CD4-positive, alpha-beta T cell (primary cell): Measurements from ENCODE around the gene PSME3. TPM values are rescaled to one million over a fixed set of nuclear protein-coding genes. Genes with fewer than 3 reads are reported as not detected.

Experiments
- ATAC-seq: fragments of 200-7000 bp; cut with Tn5 transposase; one replicate; pipeline ENCODE4 v1.10.0; 2022; ENCODE audit warnings: mild to moderate bottlenecking; ENCODE audit not compliant: poor library complexity
- CTCF ChIA-PET: fragments of 350-600 bp; sonication (Branson Sonifier 250); formaldehyde crosslinking; loops from one replicate; lab custom pipeline; 2021; ENCODE audit warnings: antibody characterized with exemption, inconsistent platforms; lab: Charles Lee
- POLR2A ChIA-PET: fragments of 350-600 bp; sonication (Branson Sonifier 250); formaldehyde crosslinking; loops from one replicate; lab custom pipeline; 2021; ENCODE audit warnings: antibody characterized with exemption, inconsistent platforms; lab: Charles Lee
- DNase-seq, 14 experiments: peaks; one replicate each; pipeline ENCODE4 v3.0.0-alpha.2; 2013 to 2020; ENCODE audit warnings: mixed read lengths in 2 of 14
- H3K27ac ChIP-seq, 2 donors: one replicate each; pipeline versions ENCODE4 v1.5.1 to v1.7.0; 2013; ENCODE audit warnings: low read length in 2 of 2, low read depth in 1 of 2, mild to moderate bottlenecking in 1 of 2
- H3K27me3 ChIP-seq, 2 experiments: 1 replicate in 1 of 2; 2 replicates in 1 of 2; pipeline versions ENCODE4 v1.6.1 to v1.7.0; 2013; ENCODE audit warnings: low read length in 2 of 2, control low read depth in 1 of 2, mild to moderate bottlenecking in 1 of 2, moderate library complexity in 1 of 2; ENCODE audit not compliant: insufficient read depth in 2 of 2, control insufficient read depth in 1 of 2
- H3K36me3 ChIP-seq: one replicate; pipeline ENCODE4 v1.6.1; 2013; ENCODE audit warnings: low read length, control low read depth; ENCODE audit not compliant: insufficient read depth
- H3K4me1 ChIP-seq: one replicate; pipeline ENCODE4 v1.6.1; 2013; ENCODE audit warnings: low read length, control low read depth; ENCODE audit not compliant: insufficient read depth
- H3K4me3 ChIP-seq: one replicate; pipeline ENCODE4 v1.5.1; 2013; ENCODE audit warnings: mild to moderate bottlenecking, low read length, moderate library complexity
- H3K9me3 ChIP-seq, 2 experiments: 1 replicate in 1 of 2; 2 replicates in 1 of 2; pipeline versions ENCODE4 v1.6.1 to v1.7.0; 2013; ENCODE audit warnings: low read length in 2 of 2, mild to moderate bottlenecking in 2 of 2, control low read depth in 1 of 2, moderate library complexity in 1 of 2; ENCODE audit not compliant: control insufficient read depth in 1 of 2, insufficient read depth in 1 of 2
- H3K27ac Mint-ChIP-seq: one replicate; pipeline ENCODE4 v1.8.0; 2020; ENCODE audit warnings: mixed read lengths
- H3K27me3 Mint-ChIP-seq: one replicate; pipeline ENCODE4 v1.8.0; 2021; ENCODE audit warnings: mixed read lengths
- H3K36me3 Mint-ChIP-seq: one replicate; pipeline ENCODE4 v1.8.0; 2021; ENCODE audit warnings: low read depth, mixed read lengths
- H3K4me1 Mint-ChIP-seq: one replicate; pipeline ENCODE4 v1.8.0; 2021; ENCODE audit warnings: low read depth, mixed read lengths
- H3K4me3 Mint-ChIP-seq: one replicate; pipeline ENCODE4 v1.8.0; 2020; ENCODE audit warnings: mild to moderate bottlenecking, mixed read lengths
- H3K9me3 Mint-ChIP-seq: one replicate; pipeline ENCODE4 v1.8.0; 2020; ENCODE audit warnings: mixed read lengths
- CTCF ChIP-seq: fragments of 200-600 bp; IDR thresholded peaks from one replicate; pipeline ENCODE4 v1.8.0; 2022; ENCODE audit warnings: antibody characterized with exemption, mild to moderate bottlenecking
- intact Hi-C, 2 experiments: fragments of 100-400 bp; cut with DNase I in 1 of 2; cut with micrococcal nuclease in 1 of 2; formaldehyde crosslinking; loops; one replicate each; pipeline versions ENCODE4 v1.15.1 to v1.9.0; 2023 to 2025; cut with DNase I, micrococcal nuclease
- total RNA-seq, 174 experiments: library from RNA in 2 of 174; stranded (reverse) in 2 of 174; gene quantifications; one replicate each; pipeline ENCODE4 v1.2.3 and lab custom pipeline; 2021 to 2026

Gene PSME3
- total RNA-seq, 2 experiments from 2014 or later, result 62.1 to 62.5 TPM

GRCh38 chr17:42796066-42796758 is 37.0 kb upstream of the PSME3 start:
- DNase-seq (no peak), ATAC-seq (no peak)
- peaks cover 19% of the 10 kb centered on the region for H3K4me1 Mint-ChIP-seq
- no peak overlapping the region for H3K27ac Mint-ChIP-seq
- no peaks in the 10 kb centered on the region for H3K9me3 ChIP-seq
- peaks cover 4% of the 10 kb centered on the region for H3K36me3 ChIP-seq
- no peaks in the 10 kb centered on the region for H3K27me3 Mint-ChIP-seq
- H3K27ac ChIP-seq, result no peak overlapping the region
- no peak overlapping the region for H3K4me3 ChIP-seq
- H3K4me3 Mint-ChIP-seq, result peak overlapping the region; percentile 15
- H3K9me3 Mint-ChIP-seq, result no peaks in the 10 kb centered on the region
- no peaks in the 10 kb centered on the region for H3K27me3 ChIP-seq
- ChIA-PET POLR2A (interaction anchor here (1.1 kb wide), 1 partner anchor 23 kb away, joined by 4 read pairs; the partner anchor contains the start of gene VPS25), CTCF (no interaction called here)
- TF ChIP-seq CTCF, result no peak
- H3K4me1 ChIP-seq, result peaks cover 30% of the 10 kb centered on the region
- intact Hi-C loops, result loop anchor here in 1 of 2 experiments (5.0 kb wide), 1 partner anchor 36 kb away; the partner anchor contains the start of gene PSME3
- peaks cover 11% of the 10 kb centered on the region for H3K36me3 Mint-ChIP-seq

GRCh38 chr17:42797067-42798007 is 35.9 kb upstream of the PSME3 start:
- peaks cover 19% of the 10 kb centered on the region for H3K4me1 Mint-ChIP-seq
- no peak for TF ChIP-seq CTCF
- CTCF ChIA-PET, result no interaction called here
- H3K27ac Mint-ChIP-seq, result no peak overlapping the region
- Histone ChIP-seq H3K27ac (no peak overlapping the region), H3K4me1 (peaks cover 30% of the 10 kb centered on the region), H3K4me3 (peak overlapping the region; percentile 92), H3K36me3 (peaks cover 4% of the 10 kb centered on the region), H3K9me3 (no peaks in the 10 kb centered on the region), H3K27me3 (no peaks in the 10 kb centered on the region)
- no peak for DNase-seq
- H3K36me3 Mint-ChIP-seq, result peaks cover 11% of the 10 kb centered on the region
- H3K4me3 Mint-ChIP-seq, result peak overlapping the region; percentile 92
- no peak for ATAC-seq
- H3K27me3 Mint-ChIP-seq, result no peaks in the 10 kb centered on the region
- H3K9me3 Mint-ChIP-seq, result no peaks in the 10 kb centered on the region
- intact Hi-C loops, result loop anchor here in 1 of 2 experiments (2.0 to 5.0 kb wide), 2 partner anchors 23 to 35 kb away; partner anchors contain the start of gene PSME3
- POLR2A ChIA-PET, result interaction anchor here (1.1 to 2.3 kb wide), 5 partner anchors 17 to 409 kb away, joined by 3 to 9 read pairs (median 4); partner anchors contain the start of genes BECN1, RETREG3, RPL27 and STAT3

GRCh38 chr17:42798011-42798382 is 35.2 kb upstream of the PSME3 start:
- Histone ChIP-seq H3K4me3 (peak overlapping the region; percentile 92), H3K27ac (no peak overlapping the region), H3K4me1 (peaks cover 30% of the 10 kb centered on the region), H3K9me3 (no peaks in the 10 kb centered on the region), H3K36me3 (peaks cover 4% of the 10 kb centered on the region), H3K27me3 (no peaks in the 10 kb centered on the region)
- Mint-ChIP-seq H3K4me3 (peak overlapping the region; percentile 92), H3K36me3 (peaks cover 11% of the 10 kb centered on the region), H3K9me3 (no peaks in the 10 kb centered on the region), H3K27ac (peak overlapping the region; percentile 63), H3K4me1 (peaks cover 19% of the 10 kb centered on the region), H3K27me3 (no peaks in the 10 kb centered on the region)
- TF ChIP-seq CTCF, result no peak
- ChIA-PET CTCF (interaction anchor here (1.0 to 1.1 kb wide), 2 partner anchors 22 to 26 kb away, joined by 4 to 5 read pairs; partner anchors contain the start of gene BECN1), POLR2A (interaction anchor here (0.7 to 2.3 kb wide), 8 partner anchors 18 to 570 kb away, joined by 3 to 9 read pairs (median 4); partner anchors contain the start of genes BECN1, PSME3, RETREG3 and RPL27)
- intact Hi-C loops, result loop anchor here in 1 of 2 experiments (2.0 to 5.0 kb wide), 2 partner anchors 23 to 34 kb away; partner anchors contain the start of gene PSME3
- DNase-seq (no peak), ATAC-seq (no peak)
